ENCODE measurements around the gene HAUS5. TPM values are rescaled to one million over a fixed set of nuclear protein-coding genes. Genes with fewer than 3 reads are reported as not detected.

The HAUS5 gene
- total and polyA plus RNA-seq, 2 of the 8 experiments (the other 6 are each of a cell fraction or from before 2014, with no cell fraction given) = 13.8 to 25.7 TPM

- no peak for TF ChIP-seq RNF2 (IDR thresholded peaks at IDR 0.05; ENCODE audit: borderline replicate concordance, low read depth, low read length, missing control alignments, poor library complexity, severe bottlenecking)
- TF ChIP-seq EZH2 (IDR thresholded peaks at IDR 0.05; ENCODE audit: low read depth, low read length, severe bottlenecking) = no peak
Observed at GRCh38 chr19:35607661-35608060, 4.9 kb upstream of the HAUS5 start (continued).
